NCI-H446 (cell line): Measurements from ENCODE around the gene TMEM176B.
"Not testable (repeated sequence)": the region's sequence is repeated elsewhere in the genome, so short reads cannot be mapped to it uniquely, and the experiment has no call there.

ENCODE experiments used
- DNase-seq, 2 experiments: peaks; one replicate each; lab custom pipeline; 2025; lab: John Stamatoyannopoulos, UW

Gene TMEM176B

GRCh38 chr7:150823043-150823442, 22.9 kb upstream of the TMEM176B start:
- no peak for DNase-seq

GRCh38 chr7:150820578-150821198, 20.5 kb upstream of the TMEM176B start:
- no peak for DNase-seq

GRCh38 chr7:150820148-150820547, 20.0 kb upstream of the TMEM176B start:
- DNase-seq: no peak

- no peak for DNase-seq
Observed at GRCh38 chr7:150818971-150819370, 18.8 kb upstream of the TMEM176B start.

GRCh38 chr7:150814328-150815001, 14.3 kb upstream of the TMEM176B start:
- no peak for DNase-seq

GRCh38 chr7:150807616-150808438, 7.7 kb upstream of the TMEM176B start:
- DNase-seq: not testable (repeated sequence)

- DNase-seq: no peak
Observed at GRCh38 chr7:150806863-150807262, 6.7 kb upstream of the TMEM176B start.

- DNase-seq: no peak
Observed at GRCh38 chr7:150806454-150806853, 6.3 kb upstream of the TMEM176B start.

- DNase-seq: no peak
Observed at GRCh38 chr7:150805864-150806263, 5.7 kb upstream of the TMEM176B start.

GRCh38 chr7:150804802-150805201, 4.6 kb upstream of the TMEM176B start:
- DNase-seq: no peak

- no peak for DNase-seq
Observed at GRCh38 chr7:150803161-150803860, 3.1 kb upstream of the TMEM176B start.

- DNase-seq: no peak
Observed at GRCh38 chr7:150801946-150802771, 2.0 kb upstream of the TMEM176B start.

- DNase-seq: no peak
Observed at GRCh38 chr7:150801242-150801945, 1.2 kb upstream of the TMEM176B start.

- DNase-seq: no peak
Observed at GRCh38 chr7:150800581-150801241, 547 bp upstream of the TMEM176B start, which contains the start of gene TMEM176A. Gene TMEM176A (plus strand): TSS chr7:150800769. CDS start chr7:150801551, 782 bp downstream.

GRCh38 chr7:150799156-150799555, 1.0 kb downstream of the TMEM176B start:
- no peak for DNase-seq

GRCh38 chr7:150797661-150798060, 2.5 kb downstream of the TMEM176B start:
- DNase-seq: no peak

- no peak for DNase-seq
Observed at GRCh38 chr7:150793569-150794238, 6.5 kb downstream of the TMEM176B start.

- no peak for DNase-seq
Observed at GRCh38 chr7:150791746-150792452, 8.3 kb downstream of the TMEM176B start.

GRCh38 chr7:150791304-150791703, 8.9 kb downstream of the TMEM176B start:
- DNase-seq: no peak
